Erythroblast (primary cell): ENCODE measurements around the gene SCNN1G.

ENCODE experiments used
- GATA1 ChIP-seq: IDR thresholded peaks from 2 replicates; pipeline ENCODE4 v1.6.1; 2011; ENCODE audit warnings: low read depth, mild to moderate bottlenecking, control low read depth, low read length, moderate library complexity
- POLR2A ChIP-seq: IDR thresholded peaks from 2 replicates; pipeline ENCODE4 v1.6.1; 2011; ENCODE audit warnings: mild to moderate bottlenecking, low read length

- TF ChIP-seq POLR2A (no peak), GATA1 (no peak)
These were observed 39.2 kb upstream of the SCNN1G start for GRCh38 chr16:23143391-23143790.
